ENCODE measurements around the gene PITRM1. TPM values are rescaled to one million over a fixed set of nuclear protein-coding genes. Genes with fewer than 3 reads are reported as not detected.
A peak's percentile ranks its signal among the peaks of the same experiment; 100 is the strongest.
"Not testable (repeated sequence)": the region's sequence is repeated elsewhere in the genome, so short reads cannot be mapped to it uniquely, and the experiment has no call there.

The PITRM1 gene
- total RNA-seq, 2 donors from 2014 or later, result 65.9 to 112 TPM

- DNase-seq (ENCODE audit: low spot score), result no peak
Measured at GRCh38 chr10:3173171-3173878, 743 bp upstream of the PITRM1 start.

GRCh38 chr10:3172081-3172445 is 519 bp downstream of the PITRM1 start:
- intact Hi-C loops (cut with DNase I), result no loop called here
- no peak for DNase-seq (ENCODE audit: low spot score)

More at GRCh38 chr10:3173171-3173878, 743 bp upstream of the PITRM1 start:
- intact Hi-C loops (cut with DNase I), result no loop called here

GRCh38 chr10:3171488-3171887 is 1.1 kb downstream of the PITRM1 start:
- intact Hi-C loops (cut with DNase I); DNase-seq (ENCODE audit: low spot score): not testable (repeated sequence)

GRCh38 chr10:3169673-3170072 is 2.9 kb downstream of the PITRM1 start:
- no peak for DNase-seq (ENCODE audit: low spot score)
- intact Hi-C loops (cut with DNase I), result no loop called here

- DNase-seq (ENCODE audit: low spot score), result no peak
- intact Hi-C loops (cut with DNase I), result no loop called here
Measured at GRCh38 chr10:3169271-3169670, 3.3 kb downstream of the PITRM1 start.

GRCh38 chr10:3167611-3168330 is 4.8 kb downstream of the PITRM1 start:
- intact Hi-C loops (cut with DNase I), result no loop called here
- no peak for DNase-seq (ENCODE audit: low spot score)

- no peak for DNase-seq (ENCODE audit: low spot score)
- intact Hi-C loops (cut with DNase I), result no loop called here
Measured at GRCh38 chr10:3166496-3167290, 5.9 kb downstream of the PITRM1 start.

- no peak for DNase-seq (ENCODE audit: low spot score)
- intact Hi-C loops (cut with DNase I), result no loop called here
Measured at GRCh38 chr10:3165196-3165595, 7.4 kb downstream of the PITRM1 start.

GRCh38 chr10:3163879-3164278 is 8.7 kb downstream of the PITRM1 start:
- intact Hi-C loops (cut with DNase I), result no loop called here
- no peak for DNase-seq (ENCODE audit: low spot score)

- DNase-seq (ENCODE audit: low spot score), result no peak
- intact Hi-C loops (cut with DNase I), result no loop called here
Measured at GRCh38 chr10:3162533-3162932, 10.0 kb downstream of the PITRM1 start.

- no peak for DNase-seq (ENCODE audit: low spot score)
- intact Hi-C loops (cut with DNase I), result no loop called here
Measured at GRCh38 chr10:3159152-3159551, 13.4 kb downstream of the PITRM1 start.

- intact Hi-C loops (cut with DNase I), result no loop called here
- DNase-seq (ENCODE audit: low spot score), result no peak
Measured at GRCh38 chr10:3154666-3155065, 17.9 kb downstream of the PITRM1 start.

- intact Hi-C loops (cut with DNase I), result no loop called here
- DNase-seq (ENCODE audit: low spot score), result no peak
Measured at GRCh38 chr10:3152566-3152935, 20.0 kb downstream of the PITRM1 start.

GRCh38 chr10:3151889-3152565 is 20.6 kb downstream of the PITRM1 start:
- intact Hi-C loops (cut with DNase I), result no loop called here
- no peak for DNase-seq (ENCODE audit: low spot score)

GRCh38 chr10:3150961-3151360 is 21.6 kb downstream of the PITRM1 start:
- DNase-seq (ENCODE audit: low spot score), result no peak
- intact Hi-C loops (cut with DNase I), result no loop called here

GRCh38 chr10:3150366-3150765 is 22.2 kb downstream of the PITRM1 start:
- DNase-seq (ENCODE audit: low spot score), result no peak
- intact Hi-C loops (cut with DNase I), result no loop called here

GRCh38 chr10:3149918-3150317 is 22.7 kb downstream of the PITRM1 start:
- intact Hi-C loops (cut with DNase I), result no loop called here
- DNase-seq (ENCODE audit: low spot score), result no peak

- DNase-seq (ENCODE audit: low spot score), result peak; percentile 67
Measured at GRCh38 chr10:3148994-3149393, 23.6 kb downstream of the PITRM1 start.

GRCh38 chr10:3148041-3148440 is 24.5 kb downstream of the PITRM1 start:
- DNase-seq (ENCODE audit: low spot score), result no peak
- intact Hi-C loops (cut with DNase I), result no loop called here

More at GRCh38 chr10:3148994-3149393, 23.6 kb downstream of the PITRM1 start:
- intact Hi-C loops (cut with DNase I), result no loop called here

Data from posterior vena cava (tissue), 2 donors.